Measurements from ENCODE around the gene RARB.

RARB gene

GRCh38 chr3:25385807-25386460, 42.1 kb upstream of the RARB start:
- POLR2A ChIA-PET = no interaction called here
- Histone ChIP-seq H3K27ac (ENCODE audit: extremely low read depth, low read depth, low read length) (no peak overlapping the region), H3K4me1 (ENCODE audit: control insufficient read depth, insufficient read depth, low read length) (no peaks in the 10 kb centered on the region), H3K4me3 (ENCODE audit: low read depth, low read length) (no peak overlapping the region), H3K9me3 (ENCODE audit: control insufficient read depth, insufficient read depth, low read depth, low read length) (no peaks in the 10 kb centered on the region), H3K36me3 (ENCODE audit: control insufficient read depth in 2 of 2, insufficient read depth in 1 of 2, low read length in 2 of 2) (no peaks in the 10 kb centered on the region)
- CTCF ChIA-PET = no interaction called here
- TF ChIP-seq, protein P1, sequence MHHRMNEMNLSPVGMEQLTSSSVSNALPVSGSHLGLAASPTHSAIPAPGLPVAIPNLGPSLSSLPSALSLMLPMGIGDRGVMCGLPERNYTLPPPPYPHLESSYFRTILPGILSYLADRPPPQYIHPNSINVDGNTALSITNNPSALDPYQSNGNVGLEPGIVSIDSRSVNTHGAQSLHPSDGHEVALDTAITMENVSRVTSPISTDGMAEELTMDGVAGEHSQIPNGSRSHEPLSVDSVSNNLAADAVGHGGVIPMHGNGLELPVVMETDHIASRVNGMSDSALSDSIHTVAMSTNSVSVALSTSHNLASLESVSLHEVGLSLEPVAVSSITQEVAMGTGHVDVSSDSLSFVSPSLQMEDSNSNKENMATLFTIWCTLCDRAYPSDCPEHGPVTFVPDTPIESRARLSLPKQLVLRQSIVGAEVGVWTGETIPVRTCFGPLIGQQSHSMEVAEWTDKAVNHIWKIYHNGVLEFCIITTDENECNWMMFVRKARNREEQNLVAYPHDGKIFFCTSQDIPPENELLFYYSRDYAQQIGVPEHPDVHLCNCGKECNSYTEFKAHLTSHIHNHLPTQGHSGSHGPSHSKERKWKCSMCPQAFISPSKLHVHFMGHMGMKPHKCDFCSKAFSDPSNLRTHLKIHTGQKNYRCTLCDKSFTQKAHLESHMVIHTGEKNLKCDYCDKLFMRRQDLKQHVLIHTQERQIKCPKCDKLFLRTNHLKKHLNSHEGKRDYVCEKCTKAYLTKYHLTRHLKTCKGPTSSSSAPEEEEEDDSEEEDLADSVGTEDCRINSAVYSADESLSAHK (tag by site-specific recombination; IDR thresholded peaks at IDR 0.05) = no peak
- TF ChIP-seq ZNF239 (tag by site-specific recombination; IDR thresholded peaks at IDR 0.05) (no peak), TCF7L2 (IDR thresholded peaks at IDR 0.05; ENCODE audit: borderline replicate concordance, low read depth, low read length) (no peak), TRIM28 (IDR thresholded peaks at IDR 0.05; ENCODE audit: borderline replicate concordance, low read length) (no peak), KLF7 (tag by site-specific recombination; IDR thresholded peaks at IDR 0.05; ENCODE audit: borderline replicate concordance) (no peak), ZNF266 (tag by site-specific recombination; IDR thresholded peaks at IDR 0.05; ENCODE audit: low read depth) (no peak)
- TF ChIP-seq, protein P2, sequence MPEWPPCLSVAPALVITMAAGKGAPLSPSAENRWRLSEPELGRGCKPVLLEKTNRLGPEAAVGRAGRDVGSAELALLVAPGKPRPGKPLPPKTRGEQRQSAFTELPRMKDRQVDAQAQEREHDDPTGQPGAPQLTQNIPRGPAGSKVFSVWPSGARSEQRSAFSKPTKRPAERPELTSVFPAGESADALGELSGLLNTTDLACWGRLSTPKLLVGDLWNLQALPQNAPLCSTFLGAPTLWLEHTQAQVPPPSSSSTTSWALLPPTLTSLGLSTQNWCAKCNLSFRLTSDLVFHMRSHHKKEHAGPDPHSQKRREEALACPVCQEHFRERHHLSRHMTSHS (tag by site-specific recombination; IDR thresholded peaks at IDR 0.05) = no peak
- TF ChIP-seq, protein P3, sequence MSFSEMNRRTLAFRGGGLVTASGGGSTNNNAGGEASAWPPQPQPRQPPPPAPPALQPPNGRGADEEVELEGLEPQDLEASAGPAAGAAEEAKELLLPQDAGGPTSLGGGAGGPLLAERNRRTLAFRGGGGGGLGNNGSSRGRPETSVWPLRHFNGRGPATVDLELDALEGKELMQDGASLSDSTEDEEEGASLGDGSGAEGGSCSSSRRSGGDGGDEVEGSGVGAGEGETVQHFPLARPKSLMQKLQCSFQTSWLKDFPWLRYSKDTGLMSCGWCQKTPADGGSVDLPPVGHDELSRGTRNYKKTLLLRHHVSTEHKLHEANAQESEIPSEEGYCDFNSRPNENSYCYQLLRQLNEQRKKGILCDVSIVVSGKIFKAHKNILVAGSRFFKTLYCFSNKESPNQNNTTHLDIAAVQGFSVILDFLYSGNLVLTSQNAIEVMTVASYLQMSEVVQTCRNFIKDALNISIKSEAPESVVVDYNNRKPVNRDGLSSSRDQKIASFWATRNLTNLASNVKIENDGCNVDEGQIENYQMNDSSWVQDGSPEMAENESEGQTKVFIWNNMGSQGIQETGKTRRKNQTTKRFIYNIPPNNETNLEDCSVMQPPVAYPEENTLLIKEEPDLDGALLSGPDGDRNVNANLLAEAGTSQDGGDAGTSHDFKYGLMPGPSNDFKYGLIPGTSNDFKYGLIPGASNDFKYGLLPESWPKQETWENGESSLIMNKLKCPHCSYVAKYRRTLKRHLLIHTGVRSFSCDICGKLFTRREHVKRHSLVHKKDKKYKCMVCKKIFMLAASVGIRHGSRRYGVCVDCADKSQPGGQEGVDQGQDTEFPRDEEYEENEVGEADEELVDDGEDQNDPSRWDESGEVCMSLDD (tag by site-specific recombination; IDR thresholded peaks at IDR 0.05) = no peak

- ChIA-PET CTCF (no interaction called here), POLR2A (no interaction called here)
- TF ChIP-seq TRIM28 (IDR thresholded peaks at IDR 0.05; ENCODE audit: borderline replicate concordance, low read length) = no peak
- no peak for TF ChIP-seq ZNF394 (tag by site-specific recombination; IDR thresholded peaks at IDR 0.05; ENCODE audit: borderline replicate concordance)
- no peak for TF ChIP-seq ZNF292 (tag by site-specific recombination; IDR thresholded peaks at IDR 0.05; ENCODE audit: borderline replicate concordance, low read depth)
- no peak for TF ChIP-seq ZNF623 (tag by site-specific recombination; IDR thresholded peaks at IDR 0.05)
- no peak for TF ChIP-seq ZNF560 (tag by site-specific recombination; IDR thresholded peaks at IDR 0.05; ENCODE audit: borderline replicate concordance)
- no peak for TF ChIP-seq ZBTB21 (tag by site-specific recombination; IDR thresholded peaks at IDR 0.05)
- no peak overlapping the region for H3K4me3 ChIP-seq (ENCODE audit: low read depth, low read length)
- H3K27ac ChIP-seq (ENCODE audit: extremely low read depth, low read depth, low read length) = no peak overlapping the region
- no peaks in the 10 kb centered on the region for H3K36me3 ChIP-seq (ENCODE audit: control insufficient read depth in 2 of 2, insufficient read depth in 1 of 2, low read length in 2 of 2)
- H3K9me3 ChIP-seq (ENCODE audit: control insufficient read depth, insufficient read depth, low read depth, low read length) = no peaks in the 10 kb centered on the region
- no peaks in the 10 kb centered on the region for H3K4me1 ChIP-seq (ENCODE audit: control insufficient read depth, insufficient read depth, low read length)
These were observed 41.3 kb upstream of the RARB start for GRCh38 chr3:25386686-25387255.

DNA sequence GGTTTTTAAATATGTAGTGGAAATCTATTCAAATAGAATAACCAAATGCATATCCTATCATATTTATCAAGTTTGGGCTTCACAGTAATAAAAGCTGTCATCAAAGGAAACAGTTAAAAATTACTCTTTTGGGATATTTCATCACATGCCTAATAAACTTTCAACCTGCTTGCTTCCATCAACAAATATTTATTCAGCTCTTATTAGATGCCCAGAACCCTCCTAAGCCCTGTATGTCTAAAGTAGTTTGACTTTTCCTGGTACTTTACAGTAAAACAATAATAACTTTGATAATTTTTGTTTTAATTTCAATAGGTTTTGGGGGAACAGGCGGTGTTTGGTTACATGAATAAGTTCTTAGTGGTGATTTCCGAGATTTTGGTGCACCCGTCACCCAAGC, 37.5 kb upstream of the RARB start:
- CTCF ChIA-PET = no interaction called here
- POLR2A ChIA-PET = no interaction called here
- Histone ChIP-seq H3K9me3 (ENCODE audit: control insufficient read depth, insufficient read depth, low read depth, low read length) (no peaks in the 10 kb centered on the region), H3K36me3 (ENCODE audit: control insufficient read depth in 2 of 2, insufficient read depth in 1 of 2, low read length in 2 of 2) (no peaks in the 10 kb centered on the region), H3K27ac (ENCODE audit: extremely low read depth, low read depth, low read length) (no peak overlapping the region), H3K4me3 (ENCODE audit: low read depth, low read length) (no peak overlapping the region), H3K4me1 (ENCODE audit: control insufficient read depth, insufficient read depth, low read length) (no peaks in the 10 kb centered on the region)
- TF ChIP-seq ZNF398 (tag by site-specific recombination; IDR thresholded peaks at IDR 0.05) (no peak), ZNF169 (tag by site-specific recombination; IDR thresholded peaks at IDR 0.05) (no peak), ZNF2 (tag by site-specific recombination; IDR thresholded peaks at IDR 0.05) (no peak), KLF7 (tag by site-specific recombination; IDR thresholded peaks at IDR 0.05; ENCODE audit: borderline replicate concordance) (no peak), ZNF626 (tag by site-specific recombination; IDR thresholded peaks at IDR 0.05) (no peak), KLF16 (tag by site-specific recombination; IDR thresholded peaks at IDR 0.05) (no peak), ZNF157 (tag by site-specific recombination; IDR thresholded peaks at IDR 0.05) (no peak), ZNF585B (tag by site-specific recombination; IDR thresholded peaks at IDR 0.05) (no peak)
- TF ChIP-seq, protein P4, sequence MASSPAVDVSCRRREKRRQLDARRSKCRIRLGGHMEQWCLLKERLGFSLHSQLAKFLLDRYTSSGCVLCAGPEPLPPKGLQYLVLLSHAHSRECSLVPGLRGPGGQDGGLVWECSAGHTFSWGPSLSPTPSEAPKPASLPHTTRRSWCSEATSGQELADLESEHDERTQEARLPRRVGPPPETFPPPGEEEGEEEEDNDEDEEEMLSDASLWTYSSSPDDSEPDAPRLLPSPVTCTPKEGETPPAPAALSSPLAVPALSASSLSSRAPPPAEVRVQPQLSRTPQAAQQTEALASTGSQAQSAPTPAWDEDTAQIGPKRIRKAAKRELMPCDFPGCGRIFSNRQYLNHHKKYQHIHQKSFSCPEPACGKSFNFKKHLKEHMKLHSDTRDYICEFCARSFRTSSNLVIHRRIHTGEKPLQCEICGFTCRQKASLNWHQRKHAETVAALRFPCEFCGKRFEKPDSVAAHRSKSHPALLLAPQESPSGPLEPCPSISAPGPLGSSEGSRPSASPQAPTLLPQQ (tag by site-specific recombination; IDR thresholded peaks at IDR 0.05) = no peak
